ENCODE results near the gene APOBEC4.

APOBEC4 gene

DNA sequence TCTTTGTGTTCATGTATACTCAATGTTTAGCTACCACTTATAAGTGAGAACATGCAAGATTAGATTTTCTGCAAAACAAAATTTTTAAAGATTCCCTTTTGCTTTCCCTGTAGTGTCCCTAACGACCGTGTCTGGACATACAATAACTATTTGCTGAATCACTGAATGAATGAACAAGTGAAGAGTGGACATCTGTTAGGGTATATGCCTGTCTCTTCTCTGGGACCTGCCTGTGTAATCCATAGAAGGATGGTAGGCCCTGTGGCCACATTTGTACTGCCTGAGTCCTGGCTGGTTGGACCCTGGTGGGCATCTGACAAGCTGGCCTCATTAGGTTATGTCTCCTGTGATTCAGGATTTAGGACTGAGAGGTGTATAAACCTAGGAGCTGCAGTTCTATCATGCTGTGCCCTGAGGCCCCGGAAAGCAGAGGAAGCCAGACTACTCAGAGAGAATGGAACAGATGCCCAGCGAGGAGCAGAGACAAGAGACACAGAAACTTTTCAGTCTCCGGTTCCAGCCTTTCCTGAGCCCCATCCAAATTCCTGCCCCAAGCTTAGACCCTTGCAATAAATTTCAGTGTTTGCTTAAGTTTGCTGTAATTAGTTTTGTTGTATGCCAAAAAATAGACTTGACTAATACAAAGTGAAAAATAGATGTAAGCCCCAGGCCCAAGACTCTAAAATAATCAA lies 55.3 kb downstream of the APOBEC4 start:
- H3K4me3 ChIP-seq (replicated peaks; ENCODE audit: low read depth, low read length) = no peak overlapping the region
- TF ChIP-seq, protein P1, sequence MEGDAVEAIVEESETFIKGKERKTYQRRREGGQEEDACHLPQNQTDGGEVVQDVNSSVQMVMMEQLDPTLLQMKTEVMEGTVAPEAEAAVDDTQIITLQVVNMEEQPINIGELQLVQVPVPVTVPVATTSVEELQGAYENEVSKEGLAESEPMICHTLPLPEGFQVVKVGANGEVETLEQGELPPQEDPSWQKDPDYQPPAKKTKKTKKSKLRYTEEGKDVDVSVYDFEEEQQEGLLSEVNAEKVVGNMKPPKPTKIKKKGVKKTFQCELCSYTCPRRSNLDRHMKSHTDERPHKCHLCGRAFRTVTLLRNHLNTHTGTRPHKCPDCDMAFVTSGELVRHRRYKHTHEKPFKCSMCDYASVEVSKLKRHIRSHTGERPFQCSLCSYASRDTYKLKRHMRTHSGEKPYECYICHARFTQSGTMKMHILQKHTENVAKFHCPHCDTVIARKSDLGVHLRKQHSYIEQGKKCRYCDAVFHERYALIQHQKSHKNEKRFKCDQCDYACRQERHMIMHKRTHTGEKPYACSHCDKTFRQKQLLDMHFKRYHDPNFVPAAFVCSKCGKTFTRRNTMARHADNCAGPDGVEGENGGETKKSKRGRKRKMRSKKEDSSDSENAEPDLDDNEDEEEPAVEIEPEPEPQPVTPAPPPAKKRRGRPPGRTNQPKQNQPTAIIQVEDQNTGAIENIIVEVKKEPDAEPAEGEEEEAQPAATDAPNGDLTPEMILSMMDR (IDR thresholded peaks at IDR 0.05; ENCODE audit: low read length, missing control alignments) = no peak
- DNase-seq (ENCODE audit: low read depth) = no peak

DNA sequence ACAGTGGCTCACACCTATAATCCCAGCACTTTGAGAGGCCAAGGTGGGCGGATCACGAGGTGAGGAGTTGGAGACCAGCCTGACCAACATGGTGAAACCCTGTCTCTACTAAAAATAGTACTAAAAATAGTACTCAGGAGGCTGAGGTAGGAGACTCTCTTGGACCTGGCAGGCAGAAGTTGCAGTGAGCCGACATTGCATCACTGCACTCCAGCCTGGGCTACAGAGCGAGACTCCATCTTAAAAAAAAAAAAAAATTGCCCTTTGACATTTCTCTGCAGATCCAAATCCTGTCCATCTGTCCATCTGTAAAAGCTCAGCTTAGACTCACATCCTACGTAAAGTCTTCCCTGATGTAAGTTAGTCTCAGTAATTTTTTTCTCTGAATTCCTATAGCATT lies 56.6 kb downstream of the APOBEC4 start:
- DNase-seq (ENCODE audit: low read depth) = no peak
- H3K4me3 ChIP-seq (replicated peaks; ENCODE audit: low read depth, low read length) = no peak overlapping the region
- TF ChIP-seq, protein P1 (IDR thresholded peaks at IDR 0.05; ENCODE audit: low read length, missing control alignments) = no peak

Measured in fibroblast of pulmonary artery (primary cell).